Suprapubic skin (tissue), 4 donors: ENCODE results near the gene VAMP8. TPM values are rescaled to one million over a fixed set of nuclear protein-coding genes. Genes with fewer than 3 reads are reported as not detected.
"Not testable (repeated sequence)": the region's sequence is repeated elsewhere in the genome, so short reads cannot be mapped to it uniquely, and the experiment has no call there.

ENCODE experiments used
- DNase-seq, 2 donors: peaks; one replicate each; pipeline ENCODE4 v3.0.0-alpha.2; 2019; ENCODE audit warnings: low spot score in 2 of 2
- H3K27ac ChIP-seq: fragments of 200-600 bp; sonication (generic); one replicate; pipeline ENCODE4 v1.5.1; 2019
- H3K27me3 ChIP-seq: fragments of 200-600 bp; sonication (generic); one replicate; pipeline ENCODE4 v1.5.1; 2019
- H3K36me3 ChIP-seq: fragments of 200-600 bp; sonication (generic); one replicate; pipeline ENCODE4 v1.5.1; 2019
- H3K4me1 ChIP-seq: fragments of 200-600 bp; sonication (generic); one replicate; pipeline ENCODE4 v1.5.1; 2019
- H3K4me3 ChIP-seq: fragments of 200-600 bp; sonication (generic); one replicate; pipeline ENCODE4 v1.5.1; 2019; ENCODE audit warnings: mild to moderate bottlenecking
- H3K9me3 ChIP-seq: fragments of 200-600 bp; sonication (generic); one replicate; pipeline ENCODE4 v1.5.1; 2019
- EP300 ChIP-seq: sonication (generic); formaldehyde crosslinking; IDR thresholded peaks from one replicate; pipeline ENCODE4 v1.6.1; 2017; ENCODE audit warnings: antibody characterized with exemption
- POLR2A ChIP-seq, 2 donors: fragments of 450-650 bp; IDR thresholded peaks; one replicate each; pipeline ENCODE4 v1.6.1; 2017; ENCODE audit warnings: antibody characterized with exemption in 2 of 2, mild to moderate bottlenecking in 2 of 2, moderate library complexity in 2 of 2
- POLR2AphosphoS5 ChIP-seq, 3 donors: sonication (generic); formaldehyde crosslinking; IDR thresholded peaks; one replicate each; pipeline ENCODE4 v1.6.1; 2017; ENCODE audit warnings: antibody characterized with exemption in 3 of 3
- WGBS: methylation state at CpG from one replicate; pipeline ENCODE4 v1.1.5; 2018; 5-methylcytosine and 5-hydroxymethylcytosine counted together
- total RNA-seq, 4 donors: library from RNA; depleted of rRNA; stranded (reverse); fragments of >200 nt; gene quantifications; one replicate each; pipeline ENCODE4 v1.1.0, GENCODE V29; 2016
- TF ChIP-seq, protein P1 (sequence below), 2 donors: fragments of 200-600 bp in 1 of 2; fragments of 450-650 bp in 1 of 2; sonication (generic) in 1 of 2; IDR thresholded peaks; one replicate each; pipeline ENCODE4 v1.5.1; 2016 to 2019; ENCODE audit warnings: antibody characterized with exemption in 2 of 2, mild to moderate bottlenecking in 1 of 2, moderate library complexity in 1 of 2

VAMP8 gene
- total RNA-seq, 4 donors from 2014 or later = 85.5 to 123 (median 96.0) TPM

DNA sequence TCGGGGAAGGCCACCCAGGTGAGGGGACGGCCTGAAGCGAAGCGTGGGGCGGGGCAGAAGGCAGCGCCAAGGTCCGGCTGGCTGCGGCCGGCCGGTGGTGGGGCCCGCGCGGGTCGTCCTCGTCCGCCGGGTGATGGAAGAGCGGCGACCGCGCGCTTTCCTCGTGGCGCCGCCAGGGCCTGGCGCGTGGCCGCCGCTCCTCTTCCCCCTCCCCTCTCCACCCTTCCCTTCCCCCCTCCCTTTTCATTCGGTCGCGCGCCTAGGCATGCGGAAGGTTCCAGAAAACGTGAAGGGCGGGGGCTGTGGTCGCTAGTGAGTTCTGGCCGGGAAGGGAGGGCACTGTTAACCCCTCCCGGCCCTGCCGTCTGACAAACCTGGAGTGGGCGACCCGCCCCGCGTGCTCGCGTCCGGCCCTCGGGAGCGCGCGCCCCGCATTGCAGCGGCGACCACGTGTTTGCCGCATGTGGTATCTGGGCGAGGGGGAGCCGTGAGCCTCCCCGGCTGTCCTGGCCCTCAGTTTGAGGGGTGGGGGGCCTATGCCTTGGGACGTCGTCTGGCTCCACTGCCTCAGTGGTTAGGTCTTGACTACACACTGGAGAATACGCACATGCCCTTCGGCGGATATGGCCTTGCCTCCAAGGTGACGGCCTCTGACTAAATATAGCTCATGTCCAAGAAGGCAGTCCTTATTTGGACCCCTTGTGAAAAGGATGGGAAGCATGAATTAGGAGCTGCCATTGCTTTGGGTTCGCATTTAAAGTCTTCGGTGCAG lies 37.8 kb upstream of the VAMP8 start:
- H3K36me3 ChIP-seq = peaks cover 37% of the 10 kb centered on the region
- H3K27me3 ChIP-seq = no peaks in the 10 kb centered on the region
- DNase-seq = peak; percentile 87
- H3K4me3 ChIP-seq = peak overlapping the region; percentile 79
- TF ChIP-seq POLR2AphosphoS5 (IDR thresholded peaks at IDR 0.05) = peak; percentile 15 to 74 (median 44)
- TF ChIP-seq EP300 = no peak
- H3K27ac ChIP-seq = peak overlapping the region; percentile 98
- 0% methylated on average over 27 of the region's 67 CpGs for WGBS
- peaks cover 64% of the 10 kb centered on the region for H3K4me1 ChIP-seq
- H3K9me3 ChIP-seq = no peaks in the 10 kb centered on the region

DNA sequence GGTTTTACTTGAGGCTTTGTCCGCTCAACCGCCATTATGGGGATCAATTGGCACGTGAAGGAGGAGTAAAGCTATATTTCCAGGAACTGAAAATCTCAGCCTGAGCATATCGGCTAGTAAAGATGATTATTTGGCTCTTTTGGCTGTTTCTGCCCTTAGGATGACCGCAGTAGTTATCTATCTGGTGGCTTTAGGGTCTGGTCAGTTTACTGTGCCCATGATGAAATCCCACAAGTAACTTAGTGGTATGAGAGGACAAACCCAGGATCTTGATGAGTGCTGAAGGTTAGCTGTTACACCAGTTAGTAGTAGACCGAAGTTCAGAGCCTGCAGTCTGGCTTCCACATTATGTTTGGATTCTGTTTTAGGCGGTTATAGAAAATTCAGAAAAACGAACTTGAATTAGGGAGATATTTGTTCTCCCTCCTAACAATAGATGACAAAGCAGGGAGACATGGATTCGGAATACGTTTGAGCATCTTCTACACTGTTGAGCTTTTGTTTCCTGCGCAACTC lies 37.2 kb upstream of the VAMP8 start:
- Histone ChIP-seq H3K27me3 (no peaks in the 10 kb centered on the region), H3K36me3 (peaks cover 43% of the 10 kb centered on the region), H3K4me3 (peak overlapping the region; percentile 79), H3K9me3 (no peaks in the 10 kb centered on the region), H3K4me1 (peaks cover 65% of the 10 kb centered on the region), H3K27ac (peak overlapping the region; percentile 98)
- no peak for DNase-seq
- no peak for TF ChIP-seq POLR2A (IDR thresholded peaks at IDR 0.05)
- TF ChIP-seq, protein P1, sequence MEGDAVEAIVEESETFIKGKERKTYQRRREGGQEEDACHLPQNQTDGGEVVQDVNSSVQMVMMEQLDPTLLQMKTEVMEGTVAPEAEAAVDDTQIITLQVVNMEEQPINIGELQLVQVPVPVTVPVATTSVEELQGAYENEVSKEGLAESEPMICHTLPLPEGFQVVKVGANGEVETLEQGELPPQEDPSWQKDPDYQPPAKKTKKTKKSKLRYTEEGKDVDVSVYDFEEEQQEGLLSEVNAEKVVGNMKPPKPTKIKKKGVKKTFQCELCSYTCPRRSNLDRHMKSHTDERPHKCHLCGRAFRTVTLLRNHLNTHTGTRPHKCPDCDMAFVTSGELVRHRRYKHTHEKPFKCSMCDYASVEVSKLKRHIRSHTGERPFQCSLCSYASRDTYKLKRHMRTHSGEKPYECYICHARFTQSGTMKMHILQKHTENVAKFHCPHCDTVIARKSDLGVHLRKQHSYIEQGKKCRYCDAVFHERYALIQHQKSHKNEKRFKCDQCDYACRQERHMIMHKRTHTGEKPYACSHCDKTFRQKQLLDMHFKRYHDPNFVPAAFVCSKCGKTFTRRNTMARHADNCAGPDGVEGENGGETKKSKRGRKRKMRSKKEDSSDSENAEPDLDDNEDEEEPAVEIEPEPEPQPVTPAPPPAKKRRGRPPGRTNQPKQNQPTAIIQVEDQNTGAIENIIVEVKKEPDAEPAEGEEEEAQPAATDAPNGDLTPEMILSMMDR (IDR thresholded peaks at IDR 0.05) = no peak
- no peak for TF ChIP-seq POLR2AphosphoS5 (IDR thresholded peaks at IDR 0.05)
- no peak for TF ChIP-seq EP300
- 5% methylated on average over 11 of the region's 11 CpGs for WGBS

DNA sequence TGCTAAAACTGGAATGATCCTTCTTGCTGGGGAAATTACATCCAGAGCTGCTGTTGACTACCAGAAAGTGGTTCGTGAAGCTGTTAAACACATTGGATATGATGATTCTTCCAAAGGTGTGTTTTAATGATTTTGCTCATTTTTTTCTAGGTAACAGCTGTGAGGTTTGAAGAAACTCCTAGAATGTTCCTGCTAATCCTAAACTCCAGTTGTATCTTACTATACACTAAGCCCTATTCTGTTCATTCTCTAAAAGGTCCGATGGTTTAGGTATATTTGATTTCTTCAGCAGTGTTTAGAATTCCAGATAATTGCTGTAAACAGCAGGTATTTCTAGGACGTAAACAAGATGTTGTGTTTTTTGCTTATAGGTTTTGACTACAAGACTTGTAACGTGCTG lies 36.1 kb upstream of the VAMP8 start:
- H3K4me3 ChIP-seq = peak overlapping the region; percentile 79
- peak overlapping the region; percentile 98 for H3K27ac ChIP-seq
- TF ChIP-seq, protein P1 (IDR thresholded peaks at IDR 0.05) = no peak
- TF ChIP-seq POLR2AphosphoS5 (IDR thresholded peaks at IDR 0.05) = no peak
- TF ChIP-seq EP300 = no peak
- no peak for TF ChIP-seq POLR2A (IDR thresholded peaks at IDR 0.05)
- no peaks in the 10 kb centered on the region for H3K27me3 ChIP-seq
- H3K4me1 ChIP-seq = peaks cover 71% of the 10 kb centered on the region
- H3K36me3 ChIP-seq = peaks cover 45% of the 10 kb centered on the region
- no peak for DNase-seq
- 31% methylated on average over 4 of the region's 4 CpGs for WGBS
- H3K9me3 ChIP-seq = no peaks in the 10 kb centered on the region

DNA sequence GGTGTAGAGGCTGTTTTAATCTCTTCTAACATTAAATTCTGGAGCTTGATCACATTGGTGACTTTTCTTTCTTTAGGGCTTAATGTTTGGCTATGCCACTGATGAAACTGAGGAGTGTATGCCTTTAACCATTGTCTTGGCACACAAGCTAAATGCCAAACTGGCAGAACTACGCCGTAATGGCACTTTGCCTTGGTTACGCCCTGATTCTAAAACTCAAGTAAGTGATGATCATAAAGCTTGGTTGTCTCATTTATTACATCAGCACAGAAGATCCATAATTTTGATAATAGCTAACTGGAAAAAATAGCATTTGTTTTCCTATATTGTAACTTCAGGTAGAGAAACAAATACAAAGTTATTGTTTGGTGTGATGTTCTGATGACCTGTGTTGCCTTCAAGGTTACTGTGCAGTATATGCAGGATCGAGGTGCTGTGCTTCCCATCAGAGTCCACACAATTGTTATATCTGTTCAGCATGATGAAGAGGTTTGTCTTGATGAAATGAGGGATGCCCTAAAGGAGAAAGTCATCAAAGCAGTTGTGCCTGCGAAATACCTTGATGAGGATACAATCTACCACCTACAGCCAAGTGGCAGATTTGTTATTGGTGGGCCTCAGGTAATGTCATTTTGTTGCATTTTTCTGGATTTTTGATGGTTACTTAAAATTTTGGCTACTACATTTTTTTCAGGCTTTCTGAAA lies 35.5 kb upstream of the VAMP8 start:
- H3K9me3 ChIP-seq = no peaks in the 10 kb centered on the region
- H3K27me3 ChIP-seq = no peaks in the 10 kb centered on the region
- DNase-seq = peak in 1 of 2 donors; percentile 65
- H3K36me3 ChIP-seq = peaks cover 45% of the 10 kb centered on the region
- TF ChIP-seq POLR2AphosphoS5 (IDR thresholded peaks at IDR 0.05) = no peak
- no peak for TF ChIP-seq EP300
- TF ChIP-seq, protein P1 (IDR thresholded peaks at IDR 0.05) = no peak
- TF ChIP-seq POLR2A (IDR thresholded peaks at IDR 0.05) = no peak
- peak overlapping the region; percentile 79 for H3K4me3 ChIP-seq
- H3K4me1 ChIP-seq = peaks cover 74% of the 10 kb centered on the region
- 24% methylated on average over 5 of the region's 5 CpGs for WGBS
- H3K27ac ChIP-seq = peak overlapping the region; percentile 98

DNA sequence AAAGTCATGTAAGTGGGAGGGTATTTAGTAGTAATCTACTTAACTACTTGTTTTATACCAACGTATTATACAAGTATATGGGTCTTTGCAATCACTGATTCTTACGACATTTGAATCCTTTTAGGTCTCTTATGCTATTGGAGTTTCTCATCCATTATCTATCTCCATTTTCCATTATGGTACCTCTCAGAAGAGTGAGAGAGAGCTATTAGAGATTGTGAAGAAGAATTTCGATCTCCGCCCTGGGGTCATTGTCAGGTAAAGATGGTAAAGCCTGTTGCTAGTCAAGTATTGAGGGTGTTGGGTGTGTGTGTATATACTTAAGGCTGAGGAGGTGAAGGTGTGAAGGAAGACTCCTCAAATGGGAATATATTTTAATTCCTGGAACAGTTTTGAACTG lies 34.6 kb upstream of the VAMP8 start:
- Histone ChIP-seq H3K27ac (no peak overlapping the region), H3K4me3 (peak overlapping the region; percentile 79), H3K9me3 (no peaks in the 10 kb centered on the region), H3K4me1 (peaks cover 74% of the 10 kb centered on the region), H3K36me3 (peaks cover 48% of the 10 kb centered on the region), H3K27me3 (no peaks in the 10 kb centered on the region)
- DNase-seq = no peak
- TF ChIP-seq, protein P1 (IDR thresholded peaks at IDR 0.05) = no peak
- TF ChIP-seq POLR2AphosphoS5 (IDR thresholded peaks at IDR 0.05) = no peak
- TF ChIP-seq EP300 = no peak
- no peak for TF ChIP-seq POLR2A (IDR thresholded peaks at IDR 0.05)
- 78% methylated on average over 4 of the region's 4 CpGs for WGBS

DNA sequence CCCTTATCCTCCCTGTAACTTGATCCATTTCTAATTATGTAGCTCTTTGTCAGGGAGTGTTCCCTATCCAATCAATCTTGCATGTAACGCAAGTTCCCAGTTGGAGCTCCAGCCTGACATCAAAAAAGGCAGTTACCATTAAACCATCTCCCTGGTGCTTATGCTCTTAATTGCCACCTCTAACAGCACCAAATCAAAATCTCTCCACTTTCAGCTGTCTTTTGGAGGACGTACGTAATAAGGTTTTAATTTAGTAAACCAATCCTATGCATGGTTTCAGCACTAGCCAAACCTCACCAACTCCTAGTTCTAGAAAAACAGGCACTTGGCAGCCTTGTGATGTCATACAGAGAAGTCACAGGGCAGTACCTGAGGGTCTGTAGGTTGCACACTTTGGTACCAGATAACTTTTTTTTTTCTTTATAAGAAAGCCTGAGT lies 33.1 kb upstream of the VAMP8 start:
- Histone ChIP-seq H3K36me3 (peaks cover 51% of the 10 kb centered on the region), H3K4me1 (peaks cover 73% of the 10 kb centered on the region)
- H3K27ac ChIP-seq, H3K4me3 ChIP-seq, H3K27me3 ChIP-seq, H3K9me3 ChIP-seq: not testable (repeated sequence)
- WGBS = 64% methylated on average over 3 of the region's 3 CpGs
- DNase-seq = peak in 1 of 2 donors; percentile 5

DNA sequence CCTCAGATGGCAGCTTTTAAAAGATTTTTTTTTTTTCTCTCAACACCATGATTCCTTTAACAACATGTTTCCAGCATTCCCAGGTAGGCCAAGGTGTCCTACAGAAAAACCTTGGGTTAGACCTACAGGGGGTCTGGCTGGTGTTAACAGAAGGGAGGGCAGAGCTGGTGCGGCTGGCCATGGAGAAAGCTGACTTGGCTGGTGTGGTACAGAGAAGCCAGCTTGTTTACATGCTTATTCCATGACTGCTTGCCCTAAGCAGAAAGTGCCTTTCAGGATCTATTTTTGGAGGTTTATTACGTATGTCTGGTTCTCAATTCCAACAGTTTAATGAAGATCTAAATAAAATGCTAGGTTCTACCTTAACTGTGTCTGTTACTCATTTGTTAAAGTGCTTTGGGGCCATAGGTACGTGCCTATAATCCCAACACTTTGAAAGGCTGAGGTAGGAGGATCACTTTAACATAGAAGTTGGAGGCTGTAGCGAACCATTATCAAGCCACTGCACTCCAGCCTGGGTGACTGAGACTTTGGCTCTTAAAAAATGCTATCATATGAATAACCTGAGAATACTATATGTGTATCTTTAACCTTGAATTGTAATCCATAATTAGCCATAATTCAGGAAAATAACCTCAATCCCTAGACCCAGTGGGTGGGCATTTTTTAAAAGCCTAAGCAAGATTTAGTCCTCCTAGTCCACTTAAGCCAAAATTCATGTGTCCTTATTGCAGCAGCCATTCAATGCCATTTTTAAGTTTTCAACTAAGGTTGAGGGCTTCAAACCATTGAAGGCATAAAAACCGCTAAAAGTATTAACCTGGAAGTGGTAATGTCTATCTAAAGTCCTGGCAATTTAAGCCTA lies 32.2 kb upstream of the VAMP8 start:
- peaks cover 60% of the 10 kb centered on the region for H3K36me3 ChIP-seq

More for the DNA sequence above, 32.2 kb upstream of the VAMP8 start:
- peak in 1 of 2 donors; percentile 19 for DNase-seq
- H3K9me3 ChIP-seq, H3K27me3 ChIP-seq, H3K27ac ChIP-seq, H3K4me3 ChIP-seq: not testable (repeated sequence)
- peaks cover 76% of the 10 kb centered on the region for H3K4me1 ChIP-seq
- WGBS = 62% methylated on average over 5 of the region's 5 CpGs
